Measurements from ENCODE around the gene QPCT.

- TF ChIP-seq CTCF (IDR thresholded peaks at IDR 0.05) (no peak), POLR2A (IDR thresholded peaks at IDR 0.05) (no peak)
Measured at GRCh38 chr2:37357530-37357929, 13.1 kb downstream of the QPCT start.

Measured in esophagus squamous epithelium (tissue), 4 donors.